ENCODE measurements around the gene PSME2. TPM values are rescaled to one million over a fixed set of nuclear protein-coding genes. Genes with fewer than 3 reads are reported as not detected.

PSME2 gene
- total RNA-seq, 1 donor from 2014 or later, result 173 TPM

DNA sequence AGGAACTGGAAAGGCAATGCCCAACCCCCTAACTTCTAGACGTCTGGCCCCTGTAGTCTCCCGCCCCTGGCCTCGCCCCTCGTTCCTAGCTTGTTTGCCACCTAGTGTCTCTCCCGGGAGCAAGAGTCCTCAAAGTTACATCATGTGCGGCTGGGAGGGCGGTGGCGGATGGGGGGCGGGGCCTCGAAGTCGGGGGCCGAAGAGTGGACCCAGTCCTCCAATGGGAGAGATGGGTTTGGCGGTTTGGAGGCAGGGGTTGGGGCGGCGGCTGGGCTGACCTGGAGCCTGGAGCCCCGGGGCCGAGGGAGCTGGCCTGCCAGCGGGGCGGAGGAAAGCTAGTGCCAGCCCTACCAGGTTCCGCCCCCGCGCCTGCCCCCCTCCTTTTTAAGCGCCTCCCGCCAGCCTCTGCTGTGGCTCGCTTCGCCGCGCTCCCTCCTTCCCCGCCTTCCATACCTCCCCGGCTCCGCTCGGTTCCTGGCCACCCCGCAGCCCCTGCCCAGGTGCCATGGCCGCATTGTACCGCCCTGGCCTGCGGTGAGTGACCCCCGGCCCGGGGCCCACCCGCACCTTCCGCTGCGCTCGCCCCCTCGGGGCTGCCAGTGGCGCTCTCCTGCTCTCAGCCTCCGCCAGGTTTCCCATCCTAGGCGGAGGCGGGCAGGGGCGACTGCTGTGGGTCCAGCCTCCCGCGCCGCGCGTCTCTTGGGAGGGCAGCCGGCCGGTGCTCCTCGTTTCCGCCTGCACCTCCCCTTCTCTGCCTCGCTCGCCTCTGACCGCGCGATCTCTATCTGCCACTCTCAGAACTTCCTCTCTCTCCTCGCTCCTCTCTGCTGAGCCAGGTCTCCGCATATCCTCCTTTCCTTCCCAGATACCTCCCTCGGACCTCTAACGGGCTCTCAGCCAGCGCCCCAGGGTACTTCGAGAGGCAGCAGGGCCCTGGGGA, 52.2 kb downstream of the PSME2 start, which contains the start of gene PCK2:
Gene PCK2, plus strand, starts transcription at position 411 of the 940 bp plus-strand sequence. Its CDS starts 95 bp downstream, at position 506.
- no peak for FAIRE-seq
- peaks cover 9% of the 10 kb centered on the region for H3K36me3 Mint-ChIP-seq (ENCODE audit: low read depth, unreplicated experiment)

More for the DNA sequence above, 52.2 kb downstream of the PSME2 start, which contains the start of gene PCK2:
- Histone ChIP-seq H3K27me3 (ENCODE audit: insufficient read depth, low read length) (no peaks in the 10 kb centered on the region), H3K27ac (ENCODE audit: low read depth, low read length) (peak within 1 kb of the TSS; percentile 5), H4K20me1 (ENCODE audit: insufficient read depth, low read length) (no peaks in the 10 kb centered on the region), H3K9me3 (ENCODE audit: insufficient read depth, low read depth, low read length) (no peaks in the 10 kb centered on the region), H2AFZ (ENCODE audit: low read depth, low read length) (peak within 1 kb of the TSS; percentile 95), H3K4me1 (ENCODE audit: insufficient read depth, low read length) (peaks cover 6% of the 10 kb centered on the region), H3K36me3 (ENCODE audit: insufficient read depth, low read length) (no peaks in the 10 kb centered on the region), H3K4me3 (ENCODE audit: insufficient read depth, low read depth, low read length) (peak within 1 kb of the TSS; percentile 60), H3K9ac (ENCODE audit: low read length) (peak within 1 kb of the TSS; percentile 81), H3K79me2 (ENCODE audit: insufficient read depth, low read length) (no peaks in the 10 kb centered on the region), H3K4me2 (ENCODE audit: low read length) (peak within 1 kb of the TSS; percentile 94)
- TF ChIP-seq, protein P1, sequence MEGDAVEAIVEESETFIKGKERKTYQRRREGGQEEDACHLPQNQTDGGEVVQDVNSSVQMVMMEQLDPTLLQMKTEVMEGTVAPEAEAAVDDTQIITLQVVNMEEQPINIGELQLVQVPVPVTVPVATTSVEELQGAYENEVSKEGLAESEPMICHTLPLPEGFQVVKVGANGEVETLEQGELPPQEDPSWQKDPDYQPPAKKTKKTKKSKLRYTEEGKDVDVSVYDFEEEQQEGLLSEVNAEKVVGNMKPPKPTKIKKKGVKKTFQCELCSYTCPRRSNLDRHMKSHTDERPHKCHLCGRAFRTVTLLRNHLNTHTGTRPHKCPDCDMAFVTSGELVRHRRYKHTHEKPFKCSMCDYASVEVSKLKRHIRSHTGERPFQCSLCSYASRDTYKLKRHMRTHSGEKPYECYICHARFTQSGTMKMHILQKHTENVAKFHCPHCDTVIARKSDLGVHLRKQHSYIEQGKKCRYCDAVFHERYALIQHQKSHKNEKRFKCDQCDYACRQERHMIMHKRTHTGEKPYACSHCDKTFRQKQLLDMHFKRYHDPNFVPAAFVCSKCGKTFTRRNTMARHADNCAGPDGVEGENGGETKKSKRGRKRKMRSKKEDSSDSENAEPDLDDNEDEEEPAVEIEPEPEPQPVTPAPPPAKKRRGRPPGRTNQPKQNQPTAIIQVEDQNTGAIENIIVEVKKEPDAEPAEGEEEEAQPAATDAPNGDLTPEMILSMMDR (IDR thresholded peaks at IDR 0.05; ENCODE audit: insufficient read depth, low read depth, low read length), result no peak
- no peak for TF ChIP-seq EZH2 (IDR thresholded peaks at IDR 0.05; ENCODE audit: insufficient read depth, low read length)
- no peaks in the 10 kb centered on the region for H3K9me3 Mint-ChIP-seq (ENCODE audit: unreplicated experiment)
- peaks cover 15% of the 10 kb centered on the region for H3K4me1 Mint-ChIP-seq (ENCODE audit: low read depth, unreplicated experiment)
- H3K4me3 Mint-ChIP-seq (ENCODE audit: unreplicated experiment), result peak within 1 kb of the TSS; percentile 93
- H3K27me3 Mint-ChIP-seq (ENCODE audit: low read depth, unreplicated experiment), result peaks cover 4% of the 10 kb centered on the region
- DNase-seq (ENCODE audit: low read depth), result peak; percentile 59
- H3K27ac Mint-ChIP-seq (ENCODE audit: unreplicated experiment), result peak within 1 kb of the TSS; percentile 91

Small RNA genes lying within 50 kb of the gene (microRNA-seq; reads per million reads assigned to microRNA genes)
- not detected for gene MIR7703

Other genes with a start within 250 kb of the PSME2 start
- gene DHRS4, start 192.8 kb downstream of the PSME2 start, total RNA-seq, result 14.2 and 18.4 TPM in 2 replicates
- 13.4 and 15.8 TPM in 2 replicates for gene DHRS4L2, start 157.7 kb downstream of the PSME2 start, total RNA-seq
- 0.34 and 0.38 TPM in 2 replicates for gene CARMIL3, start 94.6 kb downstream of the PSME2 start, total RNA-seq
- not detected in 2 replicates for gene CPNE6, start 75.0 kb downstream of the PSME2 start, total RNA-seq
- 73.8 and 101 TPM in 2 replicates for gene PCK2, start 52.3 kb downstream of the PSME2 start, total RNA-seq
- gene DCAF11, start 31.8 kb downstream of the PSME2 start, total RNA-seq, result 26.9 and 27.1 TPM in 2 replicates
- 0.48 and 0.70 TPM in 2 replicates for gene NRL, start 31.7 kb downstream of the PSME2 start, total RNA-seq
- 0.25 TPM in 1 of 2 replicates, not detected in the other for gene FITM1, start 16.0 kb downstream of the PSME2 start, total RNA-seq
- gene PSME1, start 10.4 kb downstream of the PSME2 start, total RNA-seq, result 116 and 122 TPM in 2 replicates
- gene EMC9, start 5.0 kb downstream of the PSME2 start, total RNA-seq, result 16.7 and 18.5 TPM in 2 replicates
- 59.0 and 69.8 TPM in 2 replicates for gene RNF31, start 888 bp upstream of the PSME2 start, total RNA-seq
- gene IRF9, start 14.7 kb upstream of the PSME2 start, total RNA-seq, result 76.0 and 89.4 TPM in 2 replicates
- gene REC8, start 25.5 kb upstream of the PSME2 start, total RNA-seq, result 33.5 and 46.4 TPM in 2 replicates
- 46.1 and 53.3 TPM in 2 replicates for gene IPO4, start 42.2 kb upstream of the PSME2 start, total RNA-seq
- gene TM9SF1, start 48.8 kb upstream of the PSME2 start, total RNA-seq, result 59.3 and 62.9 TPM in 2 replicates
- 0.22 and 0.34 TPM in 2 replicates for gene TSSK4, start 59.1 kb upstream of the PSME2 start, total RNA-seq
- gene CHMP4A, start 66.9 kb upstream of the PSME2 start, total RNA-seq, result 26.7 and 32.2 TPM in 2 replicates
- gene MDP1, start 69.5 kb upstream of the PSME2 start, total RNA-seq, result 8.9 and 9.9 TPM in 2 replicates
- 233 and 251 TPM in 2 replicates for gene NEDD8, start 85.8 kb upstream of the PSME2 start, total RNA-seq
- 55.5 and 66.5 TPM in 2 replicates for gene GMPR2, start 86.3 kb upstream of the PSME2 start, total RNA-seq
- gene TINF2, start 96.0 kb upstream of the PSME2 start, total RNA-seq, result 33.0 and 36.2 TPM in 2 replicates
- 3.8 and 4.8 TPM in 2 replicates for gene TGM1, start 116.6 kb upstream of the PSME2 start, total RNA-seq
- gene RABGGTA, start 125.0 kb upstream of the PSME2 start, total RNA-seq, result 26.6 and 27.3 TPM in 2 replicates
- 26.5 and 30.3 TPM in 2 replicates for gene DHRS1, start 153.2 kb upstream of the PSME2 start, total RNA-seq
- 22.9 and 23.5 TPM in 2 replicates for gene NOP9, start 153.2 kb upstream of the PSME2 start, total RNA-seq
- not detected in 2 replicates for gene CIDEB, start 161.4 kb upstream of the PSME2 start, total RNA-seq
- gene LTB4R2, start 163.5 kb upstream of the PSME2 start, total RNA-seq, result 7.8 and 9.3 TPM in 2 replicates
- 5.5 TPM in 2 replicates for gene LTB4R, start 164.9 kb upstream of the PSME2 start, total RNA-seq
- gene ADCY4, start 188.5 kb upstream of the PSME2 start, total RNA-seq, result 0.32 and 0.67 TPM in 2 replicates
- gene RIPK3, start 193.4 kb upstream of the PSME2 start, total RNA-seq, result 0.58 and 0.95 TPM in 2 replicates
- gene NFATC4, start 221.6 kb upstream of the PSME2 start, total RNA-seq, result 61.9 and 73.9 TPM in 2 replicates

All from astrocyte (in vitro differentiated cells and primary cell).